A673 (cell line): ENCODE measurements around the gene NAALADL2. TPM values are rescaled to one million over a fixed set of nuclear protein-coding genes. Genes with fewer than 3 reads are reported as not detected.

Experiments used
- BruUV-seq: library from RNA; stranded (reverse); fragments of 400-500 nt; replicated peaks from 2 replicates; lab custom pipeline; 2021; lab: Mats Ljungman, UMichigan
- CTCF ChIA-PET: fragments of 300-600 bp; sonication (Branson Sonifier 250); formaldehyde crosslinking; loops from one replicate; lab custom pipeline; 2022; ENCODE audit warnings: antibody characterized with exemption; lab: Charles Lee
- POLR2A ChIA-PET: fragments of 300-600 bp; sonication (Branson Sonifier 250); formaldehyde crosslinking; loops from one replicate; lab custom pipeline; 2022; ENCODE audit warnings: antibody characterized with exemption; ENCODE audit not compliant: low non-redundant PET; lab: Charles Lee
- DNase-seq: peaks from one replicate; pipeline ENCODE4 v3.0.0-alpha.2; 2015; ENCODE audit warnings: low spot score
- H3K27ac ChIP-seq: fragments of 200-600 bp; sonication (generic); 2 replicates; pipeline ENCODE4 v1.5.1; 2016; ENCODE audit warnings: mixed run types, low read depth, mild to moderate bottlenecking, mixed read lengths, antibody characterized with exemption, low read length; ENCODE audit not compliant: poor library complexity, severe bottlenecking
- H3K27me3 ChIP-seq: fragments of 200-600 bp; sonication (generic); replicated peaks from 2 replicates; pipeline ENCODE4 v1.6.1; 2017; ENCODE audit warnings: mixed run types, low read depth, mild to moderate bottlenecking, mixed read lengths, antibody characterized with exemption, low read length; ENCODE audit not compliant: insufficient read depth, poor library complexity
- H3K36me3 ChIP-seq: fragments of 200-600 bp; sonication (generic); 2 replicates; pipeline ENCODE4 v1.6.1; 2016; ENCODE audit warnings: mixed run types, mild to moderate bottlenecking, mixed read lengths, antibody characterized with exemption, low read length; ENCODE audit not compliant: insufficient read depth, poor library complexity, severe bottlenecking
- H3K4me1 ChIP-seq: fragments of 200-600 bp; sonication (generic); 2 replicates; pipeline ENCODE4 v1.6.1; 2017; ENCODE audit warnings: mixed run types, mild to moderate bottlenecking, mixed read lengths, antibody characterized with exemption, low read length; ENCODE audit not compliant: insufficient read depth, poor library complexity, severe bottlenecking
- H3K4me3 ChIP-seq: fragments of 200-600 bp; sonication (generic); 2 replicates; pipeline ENCODE4 v1.5.1; 2016; ENCODE audit warnings: low read depth, mixed run types, mild to moderate bottlenecking, mixed read lengths, low read length; ENCODE audit not compliant: poor library complexity, severe bottlenecking
- H3K9me3 ChIP-seq: fragments of 200-600 bp; sonication (generic); 2 replicates; pipeline ENCODE4 v1.6.1; 2016; ENCODE audit warnings: mixed run types, low read depth, mild to moderate bottlenecking, mixed read lengths, antibody characterized with exemption, low read length; ENCODE audit not compliant: poor library complexity, severe bottlenecking
- EZH2 ChIP-seq: fragments of 200-600 bp; sonication (generic); IDR thresholded peaks from 2 replicates; pipeline ENCODE4 v1.6.1; 2017; ENCODE audit warnings: borderline replicate concordance, low read depth, mild to moderate bottlenecking, mixed read lengths, antibody characterized with exemption, low read length; ENCODE audit not compliant: poor library complexity, severe bottlenecking
- intact Hi-C: fragments of 100-400 bp; cut with micrococcal nuclease; formaldehyde crosslinking; loops from one replicate; pipeline ENCODE4 v1.10.0; 2022; ENCODE audit not compliant: unreplicated experiment
- total RNA-seq: library from RNA; stranded (reverse); gene quantifications from 2 replicates; pipeline ENCODE4 v1.2.3, GENCODE V29; 2021
- TF ChIP-seq, protein P1 (sequence below): fragments of 300-800, 200-600 bp; sonication (generic); conservative IDR thresholded peaks from 2 replicates; pipeline ENCODE4 v1.5.1; 2017; ENCODE audit warnings: low read depth, mild to moderate bottlenecking, antibody characterized with exemption, low read length, moderate library complexity, mixed read lengths

NAALADL2 gene
- total RNA-seq, 1 experiment from 2014 or later, result 0.64 TPM

DNA sequence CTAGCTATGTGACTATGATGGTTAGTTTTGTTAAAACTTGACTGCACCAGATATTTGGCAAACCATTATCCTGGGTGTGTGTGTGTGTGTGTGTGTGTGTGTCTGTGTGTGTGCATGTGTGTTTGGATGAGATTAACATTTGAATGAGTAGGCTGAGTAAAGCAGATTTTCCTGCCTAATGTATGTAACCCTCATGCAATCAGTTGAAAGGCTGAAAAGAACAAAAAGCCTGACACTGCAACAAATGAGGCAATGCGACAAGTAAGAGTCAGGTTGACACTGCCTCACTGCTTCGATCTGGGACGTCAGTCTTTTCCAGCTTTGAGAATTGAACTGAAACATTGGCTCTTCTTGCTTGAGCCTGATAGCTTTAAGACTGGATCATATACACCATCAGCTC is 643.0 kb downstream of the NAALADL2 start:
- BruUV-seq, result no TSS peak
- intact Hi-C loops, result no loop called here
- no peak overlapping the region for H3K4me3 ChIP-seq
- H3K9me3 ChIP-seq, result no peaks in the 10 kb centered on the region
- no peak overlapping the region for H3K27ac ChIP-seq
- TF ChIP-seq EZH2, result no peak
- TF ChIP-seq, protein P1, sequence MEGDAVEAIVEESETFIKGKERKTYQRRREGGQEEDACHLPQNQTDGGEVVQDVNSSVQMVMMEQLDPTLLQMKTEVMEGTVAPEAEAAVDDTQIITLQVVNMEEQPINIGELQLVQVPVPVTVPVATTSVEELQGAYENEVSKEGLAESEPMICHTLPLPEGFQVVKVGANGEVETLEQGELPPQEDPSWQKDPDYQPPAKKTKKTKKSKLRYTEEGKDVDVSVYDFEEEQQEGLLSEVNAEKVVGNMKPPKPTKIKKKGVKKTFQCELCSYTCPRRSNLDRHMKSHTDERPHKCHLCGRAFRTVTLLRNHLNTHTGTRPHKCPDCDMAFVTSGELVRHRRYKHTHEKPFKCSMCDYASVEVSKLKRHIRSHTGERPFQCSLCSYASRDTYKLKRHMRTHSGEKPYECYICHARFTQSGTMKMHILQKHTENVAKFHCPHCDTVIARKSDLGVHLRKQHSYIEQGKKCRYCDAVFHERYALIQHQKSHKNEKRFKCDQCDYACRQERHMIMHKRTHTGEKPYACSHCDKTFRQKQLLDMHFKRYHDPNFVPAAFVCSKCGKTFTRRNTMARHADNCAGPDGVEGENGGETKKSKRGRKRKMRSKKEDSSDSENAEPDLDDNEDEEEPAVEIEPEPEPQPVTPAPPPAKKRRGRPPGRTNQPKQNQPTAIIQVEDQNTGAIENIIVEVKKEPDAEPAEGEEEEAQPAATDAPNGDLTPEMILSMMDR, result no peak
- ChIA-PET POLR2A (no interaction called here), CTCF (no interaction called here)
- no peaks in the 10 kb centered on the region for H3K4me1 ChIP-seq
- DNase-seq, result no peak
- no peaks in the 10 kb centered on the region for H3K27me3 ChIP-seq
- H3K36me3 ChIP-seq, result no peaks in the 10 kb centered on the region

DNA sequence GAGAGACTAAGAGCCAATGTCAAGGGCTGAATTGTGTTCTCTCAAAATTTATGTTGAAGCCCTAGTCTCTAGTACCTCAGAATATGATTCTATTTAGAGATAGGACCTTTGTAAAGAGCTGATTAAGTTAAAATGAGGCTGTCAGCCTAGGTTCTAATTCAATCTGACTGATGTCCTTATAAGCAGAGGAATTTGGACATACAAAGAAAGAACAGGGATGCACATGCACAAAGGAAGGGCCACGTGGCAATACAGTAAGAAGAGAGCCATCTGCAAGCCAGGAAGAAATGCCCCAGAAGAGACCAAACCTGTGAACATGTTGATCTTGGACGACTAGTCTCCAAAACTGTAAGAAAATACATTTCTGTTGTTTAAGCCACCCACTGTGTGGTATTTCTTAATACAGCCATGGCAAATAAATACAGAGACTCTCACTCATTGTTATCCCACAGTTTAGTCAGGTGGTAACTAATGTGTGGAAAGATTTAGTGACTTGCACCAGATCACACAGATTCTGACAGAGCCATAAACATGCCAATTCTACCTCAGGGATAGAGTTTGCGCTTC is 652.2 kb downstream of the NAALADL2 start:
- TF ChIP-seq EZH2, result no peak
- TF ChIP-seq, protein P1, result no peak
- H3K27me3 ChIP-seq, result no peaks in the 10 kb centered on the region
- no peaks in the 10 kb centered on the region for H3K36me3 ChIP-seq
- no TSS peak for BruUV-seq
- ChIA-PET CTCF (no interaction called here), POLR2A (no interaction called here)
- intact Hi-C loops, result no loop called here
- H3K4me3 ChIP-seq, result no peak overlapping the region
- no peak for DNase-seq
- H3K9me3 ChIP-seq, result no peaks in the 10 kb centered on the region
- H3K4me1 ChIP-seq, result no peaks in the 10 kb centered on the region
- H3K27ac ChIP-seq, result no peak overlapping the region

DNA sequence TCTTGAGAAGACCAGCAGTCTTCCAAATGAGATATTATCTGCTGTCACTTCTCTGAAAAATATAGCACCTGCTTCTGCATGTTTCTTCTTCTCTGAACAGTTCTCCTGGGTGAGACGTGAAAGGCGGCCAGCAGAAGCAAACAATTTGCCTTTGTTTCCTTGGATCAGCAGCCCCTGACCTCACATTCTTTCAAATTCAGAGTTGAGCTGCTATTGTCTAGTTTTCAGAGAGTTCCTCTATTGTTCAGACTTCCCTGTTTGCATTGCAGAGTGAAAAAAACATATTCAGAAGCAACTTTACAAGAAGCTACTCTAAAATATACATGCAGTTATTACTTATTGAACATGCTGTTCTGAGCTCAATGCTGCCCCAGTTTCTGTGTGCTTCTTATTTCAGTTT is 653.6 kb downstream of the NAALADL2 start:
- H3K4me1 ChIP-seq, result no peaks in the 10 kb centered on the region
- TF ChIP-seq EZH2, result no peak
- TF ChIP-seq, protein P1, result no peak
- CTCF ChIA-PET, result no interaction called here
- H3K27ac ChIP-seq, result no peak overlapping the region
- intact Hi-C loops, result no loop called here
- H3K27me3 ChIP-seq, result no peaks in the 10 kb centered on the region
- no peak overlapping the region for H3K4me3 ChIP-seq
- no TSS peak for BruUV-seq
- DNase-seq, result no peak
- no peaks in the 10 kb centered on the region for H3K36me3 ChIP-seq
- H3K9me3 ChIP-seq, result no peaks in the 10 kb centered on the region
- POLR2A ChIA-PET, result no interaction called here
